Testis (tissue), 3 donors: ENCODE measurements around the gene NUMB. TPM values are rescaled to one million over a fixed set of nuclear protein-coding genes. Genes with fewer than 3 reads are reported as not detected.
A peak's percentile ranks its signal among the peaks of the same experiment; 100 is the strongest.

Source experiments
- DNase-seq: peaks from one replicate; pipeline ENCODE4 v3.0.0-alpha.2; 2019
- H3K27ac ChIP-seq, 2 donors: fragments of 200-600 bp; sonication (generic); one replicate each; pipeline ENCODE4 v1.5.1; 2019
- H3K27me3 ChIP-seq: fragments of 200-600 bp; sonication (generic); one replicate; pipeline ENCODE4 v1.5.1; 2019
- H3K36me3 ChIP-seq: fragments of 200-600 bp; sonication (generic); one replicate; pipeline ENCODE4 v1.5.1; 2017; ENCODE audit warnings: low read depth; ENCODE audit errors: missing control alignments
- H3K4me1 ChIP-seq: fragments of 200-600 bp; sonication (generic); one replicate; pipeline ENCODE4 v1.5.1; 2019
- H3K4me3 ChIP-seq, 2 donors: fragments of 200-600 bp; sonication (generic); one replicate each; pipeline ENCODE4 v1.5.1; 2017 to 2019
- H3K9me3 ChIP-seq: fragments of 200-600 bp; sonication (generic); one replicate; pipeline ENCODE4 v1.5.1; 2017
- POLR2A ChIP-seq: fragments of 450-650 bp; IDR thresholded peaks from one replicate; pipeline ENCODE4 v1.6.1; 2017; ENCODE audit warnings: antibody characterized with exemption, mild to moderate bottlenecking, moderate library complexity
- WGBS, 2 donors: methylation state at CpG; one replicate each; pipeline ENCODE4 v1.1.5; 2018; 5-methylcytosine and 5-hydroxymethylcytosine counted together
- intact Hi-C: fragments of 100-400 bp; cut with DNase I; formaldehyde crosslinking; loops from one replicate; pipeline ENCODE4 v1.15.1; 2023; ENCODE audit warnings: low total_unique reads
- polyA plus RNA-seq: library from polyadenylated mRNA; stranded (reverse); fragments of 350-450 nt; fragmentation: Illumina TruSeq; extraction: RNeasy Lipid Tissue Mini Kit (QIAGEN cat#74804); gene quantifications from one replicate; pipeline ENCODE4 v1.2.3, GENCODE V29; 2014; ENCODE audit warnings: low read depth, low replicate concordance; ENCODE audit not compliant: insufficient read depth
- total RNA-seq, 2 donors: library from RNA; depleted of rRNA; stranded (reverse); fragments of >200 nt; gene quantifications; one replicate each; pipeline ENCODE4 v1.2.3, GENCODE V29; 2016
- TF ChIP-seq, protein P1 (sequence below), 3 experiments: fragments of 450-650 bp in 2 of 3; fragments of 200-600 bp in 1 of 3; sonication (generic) in 1 of 3; IDR thresholded peaks; one replicate each; pipeline ENCODE4 v1.5.1; 2016 to 2019; ENCODE audit warnings: antibody characterized with exemption in 3 of 3, mild to moderate bottlenecking in 2 of 3, moderate library complexity in 1 of 3

The NUMB gene
- total and polyA plus RNA-seq, 3 donors from 2014 or later, result 60.3 to 78.7 (median 69.7) TPM

DNA sequence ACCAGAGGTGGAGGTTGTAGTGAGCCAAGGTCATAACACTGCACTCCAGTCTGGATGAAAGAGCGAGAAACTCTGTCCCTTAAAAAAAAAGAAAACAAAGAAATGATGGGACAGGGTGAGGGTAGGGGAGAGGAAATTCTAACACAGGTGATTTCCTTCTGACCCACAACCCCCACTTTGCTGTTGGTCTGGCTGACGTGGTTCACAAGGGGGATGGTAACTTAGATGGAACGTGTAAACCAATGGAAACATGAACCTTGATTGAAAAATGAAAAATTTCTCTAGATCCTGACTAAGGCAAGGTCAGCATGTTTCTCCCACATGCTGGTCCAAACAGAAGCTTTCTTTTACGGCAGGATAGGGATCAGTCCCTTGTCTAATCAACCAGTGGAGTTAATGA lies 16.6 kb upstream of the NUMB start:
- H3K27me3 ChIP-seq, result no peaks in the 10 kb centered on the region
- H3K9me3 ChIP-seq, result no peaks in the 10 kb centered on the region
- WGBS, 2 donors, result 45 to 48% methylated on average over 4 of the region's 4 CpGs
- no peak for TF ChIP-seq POLR2A
- TF ChIP-seq, protein P1, sequence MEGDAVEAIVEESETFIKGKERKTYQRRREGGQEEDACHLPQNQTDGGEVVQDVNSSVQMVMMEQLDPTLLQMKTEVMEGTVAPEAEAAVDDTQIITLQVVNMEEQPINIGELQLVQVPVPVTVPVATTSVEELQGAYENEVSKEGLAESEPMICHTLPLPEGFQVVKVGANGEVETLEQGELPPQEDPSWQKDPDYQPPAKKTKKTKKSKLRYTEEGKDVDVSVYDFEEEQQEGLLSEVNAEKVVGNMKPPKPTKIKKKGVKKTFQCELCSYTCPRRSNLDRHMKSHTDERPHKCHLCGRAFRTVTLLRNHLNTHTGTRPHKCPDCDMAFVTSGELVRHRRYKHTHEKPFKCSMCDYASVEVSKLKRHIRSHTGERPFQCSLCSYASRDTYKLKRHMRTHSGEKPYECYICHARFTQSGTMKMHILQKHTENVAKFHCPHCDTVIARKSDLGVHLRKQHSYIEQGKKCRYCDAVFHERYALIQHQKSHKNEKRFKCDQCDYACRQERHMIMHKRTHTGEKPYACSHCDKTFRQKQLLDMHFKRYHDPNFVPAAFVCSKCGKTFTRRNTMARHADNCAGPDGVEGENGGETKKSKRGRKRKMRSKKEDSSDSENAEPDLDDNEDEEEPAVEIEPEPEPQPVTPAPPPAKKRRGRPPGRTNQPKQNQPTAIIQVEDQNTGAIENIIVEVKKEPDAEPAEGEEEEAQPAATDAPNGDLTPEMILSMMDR (IDR thresholded peaks at IDR 0.05), result no peak
- H3K4me1 ChIP-seq, result no peaks in the 10 kb centered on the region
- intact Hi-C loops, result loop anchor here (10.0 kb wide), 1 partner anchor 180 kb away; no protein-coding TSS in a partner anchor
- H3K4me3 ChIP-seq, result no peak overlapping the region
- H3K27ac ChIP-seq, result no peak overlapping the region
- no peak for DNase-seq
- no peaks in the 10 kb centered on the region for H3K36me3 ChIP-seq

DNA sequence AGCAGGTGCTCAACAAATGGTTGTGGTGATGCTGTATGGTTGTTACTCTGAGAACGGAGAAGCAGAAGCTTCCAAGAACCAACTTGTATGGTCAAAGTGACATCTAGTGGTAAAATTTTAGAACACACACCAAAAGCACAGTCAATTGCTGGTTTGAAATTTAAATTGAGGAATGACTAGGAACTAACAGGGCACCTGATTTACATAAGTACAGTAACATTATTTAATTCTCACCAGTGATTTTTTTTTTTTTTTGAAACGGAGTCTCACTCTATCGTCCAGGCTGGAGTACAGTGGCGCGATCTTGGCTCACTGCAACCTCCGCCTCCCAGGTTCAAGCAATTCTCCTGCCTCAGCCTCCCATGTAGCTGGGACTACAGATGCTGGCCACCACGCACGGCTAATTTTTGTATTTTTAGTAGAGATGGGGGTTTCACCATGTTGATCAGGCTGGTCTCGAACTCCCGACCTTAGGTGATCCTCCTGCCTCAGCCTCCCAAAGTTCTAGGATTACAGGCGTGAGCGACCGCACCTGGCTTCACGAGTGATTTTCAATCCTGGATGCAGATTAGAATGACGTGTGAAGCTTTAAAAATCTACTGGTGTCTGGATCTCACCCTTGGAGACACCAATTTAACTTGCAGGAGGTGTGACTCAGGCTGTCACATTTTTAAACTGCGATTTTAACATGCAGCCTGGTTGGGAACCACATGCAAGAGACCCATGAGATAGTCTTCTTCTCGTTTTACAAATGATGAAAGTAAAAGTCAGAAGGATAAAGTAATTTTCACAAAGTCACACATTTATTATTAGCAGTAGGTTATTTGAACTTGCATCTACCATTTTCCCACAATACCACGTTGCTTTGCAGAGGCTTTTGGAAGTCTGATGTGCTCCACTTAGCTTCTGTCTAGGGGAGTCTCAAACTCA lies 14.1 kb upstream of the NUMB start:
- DNase-seq, result peak; percentile 11
- 67 to 72% methylated on average over 18 of the region's 18 CpGs for WGBS, 2 donors
- H3K4me1 ChIP-seq, result no peaks in the 10 kb centered on the region

DNA sequence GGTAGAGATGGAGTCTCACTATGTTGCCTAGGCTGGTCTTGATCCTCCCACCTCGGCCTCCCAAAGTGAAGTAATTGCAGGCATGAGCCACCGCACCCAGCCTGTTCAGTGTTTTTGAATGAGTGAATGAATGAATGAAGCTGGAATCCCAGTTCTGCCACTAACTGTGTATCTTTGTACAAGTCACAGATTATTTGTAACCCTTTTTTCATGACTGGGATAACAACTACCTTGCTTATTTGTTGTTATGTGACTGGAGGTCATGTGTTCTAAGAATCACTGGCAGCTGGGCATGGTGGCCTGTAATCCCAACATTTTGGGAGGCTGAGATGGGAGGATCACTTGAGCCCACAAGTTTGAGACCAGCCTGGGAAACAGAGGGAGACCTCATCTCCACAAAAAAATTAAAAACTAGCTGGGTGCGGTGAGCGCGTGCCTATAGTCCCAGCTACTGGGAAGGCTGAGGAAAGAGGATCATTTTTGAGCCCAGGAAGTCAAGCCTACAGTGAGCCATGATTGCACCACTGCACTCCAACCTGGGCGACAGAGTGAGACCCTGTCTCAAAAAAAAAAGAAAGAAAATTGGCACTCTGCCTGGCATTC lies 13.3 kb upstream of the NUMB start:
- Histone ChIP-seq H3K27me3 (no peaks in the 10 kb centered on the region), H3K36me3 (no peaks in the 10 kb centered on the region), H3K9me3 (no peaks in the 10 kb centered on the region), H3K27ac (no peak overlapping the region), H3K4me3 (no peak overlapping the region), H3K4me1 (no peaks in the 10 kb centered on the region)
- WGBS, 2 donors, result 78 to 81% methylated on average over 6 of the region's 6 CpGs
- intact Hi-C loops, result loop anchor here (10.0 kb wide), 1 partner anchor 177 kb away; no protein-coding TSS in a partner anchor
- DNase-seq, result no peak
- TF ChIP-seq POLR2A, result no peak
- TF ChIP-seq, protein P1 (IDR thresholded peaks at IDR 0.05), result no peak

More for the DNA sequence above, 14.1 kb upstream of the NUMB start:
- no peak for TF ChIP-seq POLR2A
- TF ChIP-seq, protein P1 (IDR thresholded peaks at IDR 0.05), result peak; percentile 53 to 65 (median 63)
- intact Hi-C loops, result loop anchor here (10.0 kb wide), 1 partner anchor 178 kb away; no protein-coding TSS in a partner anchor
- Histone ChIP-seq H3K36me3 (no peaks in the 10 kb centered on the region), H3K9me3 (no peaks in the 10 kb centered on the region), H3K27ac (no peak overlapping the region), H3K27me3 (no peaks in the 10 kb centered on the region), H3K4me3 (no peak overlapping the region)

DNA sequence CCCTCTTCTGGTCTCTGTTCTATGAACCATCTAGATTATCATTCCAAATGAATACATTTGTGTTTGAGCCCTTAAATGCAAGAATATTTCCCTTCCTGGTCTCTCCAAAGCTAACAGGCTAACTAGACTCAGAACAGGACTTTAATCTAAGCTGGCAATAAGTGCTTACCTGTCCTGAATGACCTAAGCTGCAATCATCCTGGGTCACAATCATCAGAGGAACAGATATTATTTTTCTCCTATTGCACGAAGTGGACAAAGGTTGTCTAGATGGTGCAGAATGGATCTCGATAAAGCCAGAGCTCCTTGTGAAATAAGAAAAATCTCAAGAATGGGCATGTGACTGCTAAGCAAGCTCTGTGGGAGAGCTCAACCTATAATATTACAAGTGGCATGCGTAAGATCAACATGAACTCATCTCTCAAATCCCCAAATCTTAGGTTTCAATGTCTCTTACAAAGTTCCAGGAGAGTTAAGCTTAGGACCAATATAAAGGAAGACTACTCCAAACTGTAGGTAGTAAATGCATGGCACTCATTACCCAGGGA lies 10.6 kb upstream of the NUMB start:
- Histone ChIP-seq H3K27me3 (no peaks in the 10 kb centered on the region), H3K36me3 (no peaks in the 10 kb centered on the region), H3K4me1 (no peaks in the 10 kb centered on the region), H3K27ac (no peak overlapping the region), H3K4me3 (no peak overlapping the region), H3K9me3 (no peaks in the 10 kb centered on the region)
- WGBS, 2 donors, result 81 to 94% methylated on average over 3 of the region's 3 CpGs
- no peak for DNase-seq
- intact Hi-C loops, result no loop called here
- no peak for TF ChIP-seq POLR2A
- TF ChIP-seq, protein P1 (IDR thresholded peaks at IDR 0.05), result no peak
